Suprapubic skin (tissue), 4 donors: ENCODE data around the gene PCNT. TPM values are rescaled to one million over a fixed set of nuclear protein-coding genes. Genes with fewer than 3 reads are reported as not detected.

ENCODE experiments used
- DNase-seq, 2 donors: peaks; one replicate each; pipeline ENCODE4 v3.0.0-alpha.2; 2019; ENCODE audit warnings: low spot score in 2 of 2
- H3K27ac ChIP-seq: fragments of 200-600 bp; sonication (generic); one replicate; pipeline ENCODE4 v1.5.1; 2019
- H3K27me3 ChIP-seq: fragments of 200-600 bp; sonication (generic); one replicate; pipeline ENCODE4 v1.5.1; 2019
- H3K36me3 ChIP-seq: fragments of 200-600 bp; sonication (generic); one replicate; pipeline ENCODE4 v1.5.1; 2019
- H3K4me1 ChIP-seq: fragments of 200-600 bp; sonication (generic); one replicate; pipeline ENCODE4 v1.5.1; 2019
- H3K4me3 ChIP-seq: fragments of 200-600 bp; sonication (generic); one replicate; pipeline ENCODE4 v1.5.1; 2019; ENCODE audit warnings: mild to moderate bottlenecking
- H3K9me3 ChIP-seq: fragments of 200-600 bp; sonication (generic); one replicate; pipeline ENCODE4 v1.5.1; 2019
- EP300 ChIP-seq: sonication (generic); formaldehyde crosslinking; IDR thresholded peaks from one replicate; pipeline ENCODE4 v1.6.1; 2017; ENCODE audit warnings: antibody characterized with exemption
- POLR2A ChIP-seq, 2 donors: fragments of 450-650 bp; IDR thresholded peaks; one replicate each; pipeline ENCODE4 v1.6.1; 2017; ENCODE audit warnings: antibody characterized with exemption in 2 of 2, mild to moderate bottlenecking in 2 of 2, moderate library complexity in 2 of 2
- POLR2AphosphoS5 ChIP-seq, 3 donors: sonication (generic); formaldehyde crosslinking; IDR thresholded peaks; one replicate each; pipeline ENCODE4 v1.6.1; 2017; ENCODE audit warnings: antibody characterized with exemption in 3 of 3
- WGBS: methylation state at CpG from one replicate; pipeline ENCODE4 v1.1.5; 2018; 5-methylcytosine and 5-hydroxymethylcytosine counted together
- total RNA-seq, 4 donors: library from RNA; depleted of rRNA; stranded (reverse); fragments of >200 nt; gene quantifications; one replicate each; pipeline ENCODE4 v1.1.0, GENCODE V29; 2016
- TF ChIP-seq, protein P1 (sequence below), 2 donors: fragments of 200-600 bp in 1 of 2; fragments of 450-650 bp in 1 of 2; sonication (generic) in 1 of 2; IDR thresholded peaks; one replicate each; pipeline ENCODE4 v1.5.1; 2016 to 2019; ENCODE audit warnings: antibody characterized with exemption in 2 of 2, mild to moderate bottlenecking in 1 of 2, moderate library complexity in 1 of 2

Gene PCNT
- total RNA-seq, 4 donors from 2014 or later: 27.4 to 65.2 (median 47.0) TPM

DNA sequence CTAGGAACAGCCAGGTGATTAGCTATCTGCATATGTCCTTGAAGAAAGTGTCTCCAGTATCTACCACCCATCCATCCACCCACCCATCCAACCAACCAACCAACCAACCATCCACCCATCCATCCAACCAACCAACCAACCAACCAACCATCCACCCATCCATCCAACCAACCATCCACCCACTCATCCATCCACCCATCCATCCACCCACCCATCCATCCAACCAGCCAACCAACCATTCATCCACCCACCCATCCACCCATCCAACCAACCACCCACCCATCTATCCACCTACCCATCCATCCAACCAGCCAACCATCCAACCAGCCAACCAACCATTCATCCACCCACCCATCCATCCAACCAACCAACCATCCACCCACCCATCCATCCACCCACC lies 12.4 kb upstream of the PCNT start:
- no peaks in the 10 kb centered on the region for H3K4me1 ChIP-seq
- no peak overlapping the region for H3K4me3 ChIP-seq
- H3K27me3 ChIP-seq: no peaks in the 10 kb centered on the region
- TF ChIP-seq, protein P1, sequence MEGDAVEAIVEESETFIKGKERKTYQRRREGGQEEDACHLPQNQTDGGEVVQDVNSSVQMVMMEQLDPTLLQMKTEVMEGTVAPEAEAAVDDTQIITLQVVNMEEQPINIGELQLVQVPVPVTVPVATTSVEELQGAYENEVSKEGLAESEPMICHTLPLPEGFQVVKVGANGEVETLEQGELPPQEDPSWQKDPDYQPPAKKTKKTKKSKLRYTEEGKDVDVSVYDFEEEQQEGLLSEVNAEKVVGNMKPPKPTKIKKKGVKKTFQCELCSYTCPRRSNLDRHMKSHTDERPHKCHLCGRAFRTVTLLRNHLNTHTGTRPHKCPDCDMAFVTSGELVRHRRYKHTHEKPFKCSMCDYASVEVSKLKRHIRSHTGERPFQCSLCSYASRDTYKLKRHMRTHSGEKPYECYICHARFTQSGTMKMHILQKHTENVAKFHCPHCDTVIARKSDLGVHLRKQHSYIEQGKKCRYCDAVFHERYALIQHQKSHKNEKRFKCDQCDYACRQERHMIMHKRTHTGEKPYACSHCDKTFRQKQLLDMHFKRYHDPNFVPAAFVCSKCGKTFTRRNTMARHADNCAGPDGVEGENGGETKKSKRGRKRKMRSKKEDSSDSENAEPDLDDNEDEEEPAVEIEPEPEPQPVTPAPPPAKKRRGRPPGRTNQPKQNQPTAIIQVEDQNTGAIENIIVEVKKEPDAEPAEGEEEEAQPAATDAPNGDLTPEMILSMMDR (IDR thresholded peaks at IDR 0.05): no peak
- no peak for TF ChIP-seq EP300
- TF ChIP-seq POLR2AphosphoS5 (IDR thresholded peaks at IDR 0.05): no peak
- no peak for TF ChIP-seq POLR2A (IDR thresholded peaks at IDR 0.05)
- H3K36me3 ChIP-seq: peaks cover 5% of the 10 kb centered on the region
- no peak overlapping the region for H3K27ac ChIP-seq
- no peak for DNase-seq
- H3K9me3 ChIP-seq: no peaks in the 10 kb centered on the region

DNA sequence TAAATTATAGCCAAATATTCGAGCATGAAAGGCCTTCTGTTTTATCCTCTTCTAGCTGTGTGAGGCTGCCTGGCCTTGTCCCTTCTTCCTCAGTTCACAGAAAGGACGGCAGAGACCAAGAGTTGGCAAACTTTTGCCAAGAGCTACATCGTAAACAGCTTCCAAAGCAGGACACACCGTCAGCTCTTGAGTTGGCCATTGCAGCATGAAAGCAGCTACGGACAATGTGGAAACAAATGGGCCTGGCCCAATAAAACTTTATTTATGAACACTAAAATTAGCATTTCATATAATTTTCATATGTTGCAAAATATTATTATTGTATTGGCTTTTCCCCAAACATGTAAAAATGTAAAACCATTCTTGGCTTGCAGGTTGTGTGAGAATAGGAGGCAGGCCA lies 11.0 kb upstream of the PCNT start:
- DNase-seq: no peak
- TF ChIP-seq, protein P1 (IDR thresholded peaks at IDR 0.05): no peak
- TF ChIP-seq POLR2A (IDR thresholded peaks at IDR 0.05) (no peak), EP300 (no peak), POLR2AphosphoS5 (IDR thresholded peaks at IDR 0.05) (no peak)
- Histone ChIP-seq H3K9me3 (no peaks in the 10 kb centered on the region), H3K27me3 (no peaks in the 10 kb centered on the region), H3K27ac (no peak overlapping the region), H3K4me3 (no peak overlapping the region), H3K36me3 (peaks cover 5% of the 10 kb centered on the region), H3K4me1 (no peaks in the 10 kb centered on the region)
- 87% methylated on average over 5 of the region's 5 CpGs for WGBS

DNA sequence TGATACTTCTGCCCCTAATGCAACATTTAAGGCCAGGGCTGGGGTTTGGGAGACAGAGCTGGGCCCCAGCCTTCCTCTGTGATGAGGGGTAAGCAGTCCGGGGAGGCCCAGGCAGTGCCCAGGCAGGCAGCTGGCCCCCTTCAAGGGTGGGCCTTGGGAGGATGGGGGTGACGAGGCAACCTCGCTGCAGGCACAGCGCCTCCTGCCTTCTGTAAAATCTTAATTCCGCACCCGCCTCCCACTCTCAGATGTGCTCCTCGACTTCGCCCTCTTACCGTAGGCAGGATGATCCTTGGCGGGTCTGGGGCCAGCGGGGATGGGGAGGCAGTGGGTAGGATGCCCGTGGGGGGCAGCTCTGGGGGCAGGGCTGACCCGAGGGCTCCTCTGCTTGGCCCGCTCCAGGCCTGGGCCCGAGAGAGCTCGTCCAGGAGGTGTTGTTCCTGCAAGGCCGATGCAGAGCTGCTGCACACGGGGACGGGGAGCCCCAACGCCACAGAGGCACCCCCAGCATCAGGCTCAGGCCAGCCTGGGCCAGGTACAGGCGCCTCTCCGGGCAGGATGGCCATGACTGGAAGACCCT lies 9.4 kb upstream of the PCNT start:
- peaks cover 5% of the 10 kb centered on the region for H3K36me3 ChIP-seq
- H3K9me3 ChIP-seq: no peaks in the 10 kb centered on the region
- H3K4me3 ChIP-seq: no peak overlapping the region
- H3K27ac ChIP-seq: no peak overlapping the region
- no peak for DNase-seq
- H3K4me1 ChIP-seq: no peaks in the 10 kb centered on the region
- no peaks in the 10 kb centered on the region for H3K27me3 ChIP-seq
- 92% methylated on average over 10 of the region's 22 CpGs for WGBS
- TF ChIP-seq POLR2AphosphoS5 (IDR thresholded peaks at IDR 0.05): no peak
- TF ChIP-seq, protein P1 (IDR thresholded peaks at IDR 0.05): no peak
- no peak for TF ChIP-seq EP300
- TF ChIP-seq POLR2A (IDR thresholded peaks at IDR 0.05): no peak

DNA sequence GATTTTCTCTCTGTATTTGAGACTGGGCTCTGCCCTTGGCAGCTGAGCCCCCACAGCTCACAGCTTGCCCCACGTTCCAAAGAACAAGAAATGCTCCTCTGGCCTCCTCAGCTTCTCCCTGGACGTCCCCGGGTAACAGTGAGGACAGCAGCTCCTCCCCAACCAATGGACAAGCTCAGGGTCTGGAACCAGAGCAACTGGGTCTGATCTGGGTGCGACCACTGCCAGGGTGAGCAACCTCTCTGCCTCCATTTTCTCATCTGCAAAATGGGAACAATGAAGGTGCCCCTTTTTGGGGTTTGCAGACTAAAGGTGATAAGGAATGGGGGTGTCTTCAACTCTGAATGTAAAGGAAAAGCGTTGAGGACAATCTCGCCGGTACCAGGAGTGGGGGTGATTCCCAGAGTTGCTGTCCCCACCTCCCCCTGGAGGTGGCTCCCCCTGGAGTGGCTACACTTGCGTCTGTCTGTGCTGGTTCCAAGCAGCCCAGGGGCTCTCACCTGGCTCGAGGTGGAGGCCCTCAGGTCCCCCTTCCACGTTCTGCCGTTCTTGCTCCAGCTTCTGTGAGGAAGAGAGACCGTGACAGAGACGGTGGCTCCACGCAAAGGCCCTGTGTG lies 7.1 kb upstream of the PCNT start:
- Histone ChIP-seq H3K4me3 (no peak overlapping the region), H3K9me3 (no peaks in the 10 kb centered on the region), H3K4me1 (peaks cover under 1% of the 10 kb centered on the region), H3K27ac (no peak overlapping the region), H3K27me3 (no peaks in the 10 kb centered on the region), H3K36me3 (peaks cover 5% of the 10 kb centered on the region)
- TF ChIP-seq, protein P1 (IDR thresholded peaks at IDR 0.05): no peak
- TF ChIP-seq POLR2AphosphoS5 (IDR thresholded peaks at IDR 0.05) (no peak), EP300 (no peak), POLR2A (IDR thresholded peaks at IDR 0.05) (no peak)
- WGBS: 95% methylated on average over 9 of the region's 14 CpGs
- DNase-seq: no peak

DNA sequence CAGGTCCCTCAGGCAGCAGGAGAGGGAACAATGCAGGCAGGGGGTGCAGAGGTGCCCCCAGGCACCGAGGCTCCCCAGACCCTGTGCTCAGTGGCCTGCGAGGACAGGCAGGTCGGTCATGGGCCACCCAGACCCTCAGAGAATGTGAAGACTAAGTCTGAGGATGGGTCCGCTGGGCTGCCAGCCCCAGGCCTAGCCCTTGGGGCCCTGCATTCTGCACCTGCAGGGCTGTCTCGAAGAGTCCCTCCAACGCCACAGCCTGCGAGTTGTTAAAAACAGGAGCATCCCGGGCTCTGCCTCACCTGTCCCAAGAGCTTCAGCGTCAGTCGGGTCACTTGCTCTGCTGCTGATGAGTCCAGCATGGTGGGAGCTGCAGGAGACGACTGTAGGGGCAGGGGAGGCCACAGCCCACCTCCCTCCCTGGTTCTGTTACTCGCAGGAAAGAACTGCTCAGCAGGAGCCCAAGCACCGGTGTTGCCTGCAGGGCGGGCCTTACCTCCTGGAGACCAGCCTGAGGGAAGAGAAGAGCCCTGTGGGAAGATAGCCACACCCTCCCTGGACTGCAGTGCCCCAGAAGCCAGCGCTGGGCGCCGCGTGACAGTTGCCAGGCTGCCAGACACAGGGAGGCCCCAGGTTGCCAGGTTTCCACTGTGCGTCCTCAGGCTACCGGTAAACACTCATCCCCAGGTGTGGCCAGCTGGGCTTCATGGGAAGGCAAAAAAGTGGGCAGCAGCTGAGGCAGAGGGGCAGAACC lies 6.1 kb upstream of the PCNT start:
- no peak for DNase-seq
- H3K36me3 ChIP-seq: peaks cover 5% of the 10 kb centered on the region
- 45% methylated on average over 8 of the region's 20 CpGs for WGBS
- no peak overlapping the region for H3K4me3 ChIP-seq
- H3K4me1 ChIP-seq: peaks cover 11% of the 10 kb centered on the region
- H3K27ac ChIP-seq: no peak overlapping the region
- TF ChIP-seq, protein P1 (IDR thresholded peaks at IDR 0.05): no peak
- TF ChIP-seq EP300 (no peak), POLR2A (IDR thresholded peaks at IDR 0.05) (no peak), POLR2AphosphoS5 (IDR thresholded peaks at IDR 0.05) (no peak)
- no peaks in the 10 kb centered on the region for H3K9me3 ChIP-seq
- H3K27me3 ChIP-seq: no peaks in the 10 kb centered on the region
